Measurements from ENCODE around the gene CALN1.
"Not testable (repeated sequence)": the region's sequence is repeated elsewhere in the genome, so short reads cannot be mapped to it uniquely, and the experiment has no call there.

CALN1 gene

GRCh38 chr7:71851776-71852498, 560.2 kb downstream of the CALN1 start:
- DNase-seq: no peak

DNA sequence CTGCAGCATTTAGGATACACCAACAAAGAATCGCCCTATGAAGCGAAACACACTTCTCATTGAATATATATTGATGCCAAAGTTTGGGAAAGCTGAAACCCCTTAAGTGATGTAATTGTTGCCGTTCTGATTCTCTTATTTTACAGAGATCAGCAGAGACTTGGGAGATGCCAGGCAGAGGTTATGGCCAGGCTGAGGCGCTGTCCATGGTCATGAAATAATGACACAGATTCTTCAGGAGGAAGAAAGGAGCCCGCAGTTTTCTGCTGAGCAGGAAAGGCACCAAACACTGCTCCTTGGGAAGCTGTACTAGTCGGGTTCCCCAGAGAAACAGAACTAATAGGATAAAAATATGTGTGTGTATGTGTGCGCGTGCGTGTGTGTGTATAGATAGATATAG, 566.0 kb downstream of the CALN1 start:
- DNase-seq: no peak

DNA sequence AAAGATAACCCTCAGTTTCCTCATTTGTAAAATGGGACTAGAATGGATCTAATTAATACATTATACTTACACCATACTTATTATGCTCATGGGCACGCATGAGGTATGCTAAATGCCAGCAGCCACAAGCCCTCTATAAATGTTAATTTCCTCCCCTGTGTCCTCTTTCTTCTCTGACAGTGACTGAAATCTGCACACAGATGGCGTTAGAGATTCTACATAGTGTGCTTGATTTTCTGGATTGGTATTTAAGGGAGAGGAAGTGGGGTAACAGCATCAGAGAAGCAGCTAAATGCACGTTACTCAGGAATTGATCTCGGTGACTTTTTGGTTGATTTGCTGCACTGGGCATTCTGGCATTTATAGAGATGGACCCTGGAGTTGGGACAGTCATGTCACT, 568.5 kb downstream of the CALN1 start:
- no peak for DNase-seq

GRCh38 chr7:71842786-71843185, 569.4 kb downstream of the CALN1 start:
- DNase-seq: no peak

DNA sequence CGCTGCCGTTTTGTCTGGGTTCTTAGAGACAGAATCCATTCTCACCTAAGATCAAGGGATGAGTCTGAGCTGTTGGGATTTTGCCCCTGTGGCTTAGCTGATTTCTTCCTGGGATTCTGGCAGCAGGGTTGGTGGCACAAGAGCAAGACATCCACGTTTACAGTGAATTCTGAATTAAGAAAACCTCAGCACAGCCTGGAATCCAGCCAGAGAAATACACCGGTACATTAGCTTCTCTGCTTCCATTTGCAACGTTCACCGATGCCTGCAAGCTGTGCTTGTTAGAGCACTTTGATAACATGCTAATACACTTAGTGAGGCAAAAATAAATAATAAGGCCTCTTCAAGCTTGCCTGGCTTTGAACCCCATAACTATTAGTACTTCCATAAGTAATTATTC, 569.8 kb downstream of the CALN1 start:
- no peak for DNase-seq

DNA sequence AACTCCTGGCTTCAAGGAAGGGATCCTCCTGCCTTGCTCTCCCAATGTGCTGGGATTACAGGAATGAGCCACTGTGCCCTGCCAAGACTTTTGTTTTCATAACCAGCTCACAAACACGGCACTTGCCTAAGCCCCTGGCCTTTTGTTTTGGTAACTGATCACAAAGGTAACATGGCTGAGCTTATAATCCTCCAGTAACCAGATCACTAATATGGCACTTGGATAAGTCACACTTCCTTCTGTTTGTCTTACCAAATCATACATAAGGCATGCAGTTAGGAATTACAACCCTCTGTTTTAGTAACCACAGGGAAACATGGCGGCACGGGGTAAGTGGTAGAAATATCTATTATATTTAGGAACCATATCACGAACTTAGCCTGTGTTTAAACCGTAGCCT, 577.1 kb downstream of the CALN1 start:
- no peak for DNase-seq

DNA sequence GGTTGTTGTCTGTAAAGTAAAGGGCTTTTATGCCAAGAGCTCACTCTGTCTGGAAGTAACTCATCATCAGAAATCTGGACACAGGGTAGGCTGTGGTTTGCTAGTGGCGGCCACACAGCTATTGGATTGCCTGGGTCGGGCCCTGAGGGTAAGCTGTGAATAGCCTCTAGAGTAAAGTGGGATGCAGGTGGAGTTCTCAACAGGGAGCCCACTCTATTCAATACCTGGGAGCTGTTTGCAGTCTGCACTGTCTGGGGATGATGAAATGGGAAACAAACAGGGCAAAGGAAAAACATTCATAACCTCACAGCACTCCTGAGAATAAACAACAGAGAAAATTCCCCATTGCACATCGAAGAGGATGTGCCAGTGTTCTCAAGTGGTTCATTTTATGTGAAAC, 582.6 kb downstream of the CALN1 start:
- DNase-seq: no peak

GRCh38 chr7:71828361-71828760, 583.8 kb downstream of the CALN1 start:
- DNase-seq: no peak

GRCh38 chr7:71826141-71826540, 586.0 kb downstream of the CALN1 start:
- DNase-seq: no peak

GRCh38 chr7:71824006-71824760, 588.0 kb downstream of the CALN1 start:
- DNase-seq: no peak

GRCh38 chr7:71822406-71822805, 589.7 kb downstream of the CALN1 start:
- DNase-seq: not testable (repeated sequence)

- no peak for DNase-seq
Measured at GRCh38 chr7:71817916-71818315, 594.2 kb downstream of the CALN1 start.

DNA sequence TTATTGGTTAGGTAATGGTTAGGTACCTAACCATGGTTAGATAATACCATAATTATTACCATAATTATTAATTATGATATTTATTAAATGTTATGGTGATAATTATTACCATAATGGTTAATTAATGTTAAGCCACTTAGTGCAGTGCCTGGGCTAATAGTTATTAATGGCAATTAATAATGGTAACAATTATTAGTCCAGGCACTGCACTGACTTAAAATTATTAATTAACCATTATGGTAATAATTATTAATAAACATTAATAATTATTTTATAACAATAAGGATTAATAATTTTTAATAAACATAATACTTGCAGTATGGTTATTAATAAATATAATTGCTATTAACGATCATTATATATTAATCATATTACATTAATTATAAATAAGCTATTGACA, 604.0 kb downstream of the CALN1 start:
- no peak for DNase-seq

GRCh38 chr7:71804256-71804655, 607.9 kb downstream of the CALN1 start:
- no peak for DNase-seq

DNA sequence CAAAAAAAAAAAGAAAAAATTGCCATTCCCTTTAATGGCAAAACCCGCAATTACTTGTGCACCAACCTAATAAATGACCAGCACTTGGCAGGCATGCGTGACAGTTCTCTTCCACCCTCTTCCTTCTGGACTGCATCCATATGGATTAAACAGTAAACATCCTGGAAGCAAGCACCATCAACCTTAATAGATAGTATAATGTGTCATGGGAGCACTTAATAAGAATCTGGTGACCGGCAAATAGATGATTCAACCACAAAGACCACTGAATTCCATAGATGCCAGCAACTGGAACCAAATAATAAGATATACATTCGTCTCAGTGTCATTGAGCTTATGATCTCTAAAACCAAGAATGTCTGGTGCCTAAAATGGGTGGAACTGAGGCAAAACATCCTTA, 610.2 kb downstream of the CALN1 start:
- DNase-seq: no peak

GRCh38 chr7:71800321-71800720, 611.8 kb downstream of the CALN1 start:
- no peak for DNase-seq

GRCh38 chr7:71795410-71795809, 616.7 kb downstream of the CALN1 start:
- no peak for DNase-seq

DNA sequence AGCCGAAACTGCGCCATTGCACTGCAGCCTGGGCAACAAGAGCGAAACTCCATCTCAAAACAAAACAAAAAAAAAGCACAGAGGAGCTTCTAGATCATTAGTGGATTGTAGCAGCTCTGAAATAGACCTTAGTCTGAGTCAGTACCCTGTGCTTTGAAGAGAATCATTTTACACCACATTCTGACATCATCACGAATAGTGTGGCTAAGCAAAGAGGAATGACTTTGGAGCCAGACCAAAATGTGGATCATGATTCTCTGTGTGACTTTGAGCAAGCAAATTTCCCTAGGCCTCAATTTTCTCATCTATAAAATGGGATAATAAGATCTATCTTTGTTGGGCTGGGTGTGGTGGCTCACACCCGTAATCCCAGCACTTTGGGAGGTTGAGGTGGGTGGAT, 618.9 kb downstream of the CALN1 start:
- DNase-seq: no peak

GRCh38 chr7:71787513-71787912, 624.6 kb downstream of the CALN1 start:
- DNase-seq: no peak

GRCh38 chr7:71785216-71785615, 626.9 kb downstream of the CALN1 start:
- no peak for DNase-seq

DNA sequence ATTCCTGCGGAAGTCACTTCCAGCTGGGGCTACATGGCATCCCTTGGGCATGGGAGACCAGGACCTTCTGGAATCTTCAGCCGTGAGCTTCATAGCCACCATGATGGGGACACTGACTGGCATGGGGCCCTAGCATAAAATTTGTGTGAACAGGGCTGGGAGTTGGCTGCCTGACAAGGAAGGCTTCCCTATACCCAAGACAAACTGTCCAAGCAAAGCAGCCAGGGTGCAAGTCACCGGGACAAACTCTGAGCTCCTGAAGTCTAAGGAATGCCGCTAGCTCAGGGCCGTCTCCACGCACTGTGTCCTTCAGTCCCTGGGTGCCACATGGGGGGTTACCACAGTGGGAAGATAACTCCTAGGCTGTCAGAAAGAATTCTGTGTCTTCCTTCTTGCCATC, 627.4 kb downstream of the CALN1 start:
- no peak for DNase-seq

- no peak for DNase-seq
Measured at GRCh38 chr7:71784180-71784579, 628.0 kb downstream of the CALN1 start.

- DNase-seq: no peak
Measured at GRCh38 chr7:71783779-71784178, 628.4 kb downstream of the CALN1 start.

DNA sequence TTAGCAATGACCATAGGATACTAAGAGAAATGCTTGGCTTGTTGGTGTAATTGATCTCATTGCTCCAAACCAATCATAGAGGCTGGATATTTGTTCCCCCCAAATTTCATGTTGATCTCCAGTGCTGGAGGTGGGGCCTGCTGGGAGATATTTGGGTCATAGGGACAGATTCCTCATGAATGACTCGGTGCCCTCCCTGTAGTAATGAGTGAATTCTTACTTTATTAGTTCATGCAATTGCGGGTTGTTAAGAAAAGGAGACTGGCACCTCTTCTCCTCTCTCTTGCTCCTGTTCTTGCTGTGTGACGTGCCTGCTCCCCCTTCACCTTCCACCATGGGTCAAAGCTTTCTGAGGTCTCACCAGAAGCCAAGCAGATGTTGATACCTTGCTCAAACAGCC, 630.1 kb downstream of the CALN1 start:
- DNase-seq: no peak

DNA sequence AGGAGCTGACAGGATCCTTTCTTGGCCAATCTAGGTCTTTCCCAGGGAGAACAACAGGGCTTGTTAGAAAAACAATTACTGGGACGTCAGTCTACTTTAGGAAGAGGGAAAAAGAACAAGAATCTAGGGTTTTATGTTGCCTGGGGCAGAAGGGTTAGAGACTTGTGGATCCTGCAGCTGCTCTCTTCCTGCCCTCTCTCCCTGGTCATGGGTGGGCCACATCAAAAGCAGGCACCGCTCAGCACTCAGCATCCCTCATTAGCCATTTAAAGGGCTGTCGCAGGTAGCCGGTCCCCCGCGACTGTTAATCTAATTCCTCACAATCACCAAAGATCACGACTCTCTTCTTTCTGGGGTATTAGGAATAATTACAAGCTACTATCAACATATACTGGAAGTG, 631.9 kb downstream of the CALN1 start:
- no peak for DNase-seq

All from activated effector memory CD4-positive, alpha-beta T cell treated with anti-CD3 and anti-CD28 coated beads, Interleukin-2, amount 50 U/mL, for 16 hours (primary cell).